Stimulated activated naive CD8-positive, alpha-beta T cell treated with anti-CD3 and anti-CD28 coated beads, Interleukin-15, Interleukin-2, amounts not matched to agents 100 U/mL and 50 U/mL, for 24 hours (primary cell): ENCODE results near the gene KRTAP5-5.
"Not testable (repeated sequence)": the region's sequence is repeated elsewhere in the genome, so short reads cannot be mapped to it uniquely, and the experiment has no call there.

Experiments
- ATAC-seq: fragments of 150-1000 bp; cut with Tn5 transposase; one replicate; pipeline ENCODE4 v1.10.0; 2021
- DNase-seq: peaks from one replicate; pipeline ENCODE4 v3.0.0; 2021

Gene KRTAP5-5

GRCh38 chr11:1656670-1657069 is 27.1 kb downstream of the KRTAP5-5 start:
- DNase-seq (no peak), ATAC-seq (no peak)

GRCh38 chr11:1659506-1659905 is 29.9 kb downstream of the KRTAP5-5 start:
- ATAC-seq (no peak), DNase-seq (no peak)

GRCh38 chr11:1660111-1660867 is 30.7 kb downstream of the KRTAP5-5 start:
- ATAC-seq (no peak), DNase-seq (no peak)

- not testable (repeated sequence) for ATAC-seq, DNase-seq
These were observed 32.1 kb downstream of the KRTAP5-5 start for GRCh38 chr11:1661454-1662269.

GRCh38 chr11:1662699-1663283 is 33.2 kb downstream of the KRTAP5-5 start:
- not testable (repeated sequence) for ATAC-seq, DNase-seq

GRCh38 chr11:1665313-1665712 is 35.7 kb downstream of the KRTAP5-5 start:
- DNase-seq, result no peak
- ATAC-seq, result no peak

- no peak for DNase-seq
These were observed 37.7 kb downstream of the KRTAP5-5 start for GRCh38 chr11:1667121-1667850.

GRCh38 chr11:1667906-1668305 is 38.3 kb downstream of the KRTAP5-5 start:
- no peak for DNase-seq
- no peak for ATAC-seq

More at GRCh38 chr11:1667121-1667850, 37.7 kb downstream of the KRTAP5-5 start:
- no peak for ATAC-seq

GRCh38 chr11:1668911-1669473 is 39.4 kb downstream of the KRTAP5-5 start:
- ATAC-seq, result no peak

GRCh38 chr11:1669546-1670218 is 40.1 kb downstream of the KRTAP5-5 start:
- no peak for ATAC-seq

More at GRCh38 chr11:1668911-1669473, 39.4 kb downstream of the KRTAP5-5 start:
- no peak for DNase-seq

GRCh38 chr11:1670457-1670856 is 40.9 kb downstream of the KRTAP5-5 start:
- not testable (repeated sequence) for ATAC-seq, DNase-seq

More at GRCh38 chr11:1669546-1670218, 40.1 kb downstream of the KRTAP5-5 start:
- DNase-seq, result no peak

GRCh38 chr11:1670905-1671371 is 41.4 kb downstream of the KRTAP5-5 start:
- no peak for ATAC-seq
- no peak for DNase-seq

- ATAC-seq (no peak), DNase-seq (no peak)
These were observed 42.1 kb downstream of the KRTAP5-5 start for GRCh38 chr11:1671658-1672057.

GRCh38 chr11:1672613-1673350 is 43.2 kb downstream of the KRTAP5-5 start:
- ATAC-seq, result no peak
- DNase-seq, result no peak

GRCh38 chr11:1673446-1674172 is 44.0 kb downstream of the KRTAP5-5 start:
- ATAC-seq (no peak), DNase-seq (no peak)

- ATAC-seq (no peak), DNase-seq (no peak)
These were observed 44.9 kb downstream of the KRTAP5-5 start for GRCh38 chr11:1674173-1675131.

GRCh38 chr11:1675536-1676228 is 46.1 kb downstream of the KRTAP5-5 start:
- DNase-seq (no peak), ATAC-seq (no peak)
